ENCODE data around the gene SBF2.

The SBF2 gene

GRCh38 chr11:9755561-9756185 is 538.3 kb downstream of the SBF2 start:
- Histone ChIP-seq H3K4me3 (ENCODE audit: low read depth, low read length, poor library complexity, severe bottlenecking) (no peak overlapping the region), H3K4me1 (ENCODE audit: insufficient read depth, low read length, severe bottlenecking) (peaks cover 96% of the 10 kb centered on the region), H3K4me2 (ENCODE audit: low read length) (peak overlapping the region; percentile 98; the same call in 1 of the 2 replicates), H3K36me3 (ENCODE audit: insufficient read depth, low read length) (peaks cover 19% of the 10 kb centered on the region), H3K9me2 (ENCODE audit: low read depth, low read length) (no peaks in the 10 kb centered on the region), H4K20me1 (ENCODE audit: insufficient read depth, low read length) (no peaks in the 10 kb centered on the region), H3K27me3 (ENCODE audit: insufficient read depth, low read length) (no peaks in the 10 kb centered on the region), H3K9me3 (ENCODE audit: low read length) (no peaks in the 10 kb centered on the region), H2AFZ (ENCODE audit: low read length) (no peak overlapping the region), H3F3A (ENCODE audit: insufficient read depth, low read length) (peaks cover 18% of the 10 kb centered on the region), H3K9ac (ENCODE audit: low read length) (peak overlapping the region; percentile 25; the same call in 1 of the 2 replicates), H3K79me2 (ENCODE audit: insufficient read depth, low read length) (no peaks in the 10 kb centered on the region), H3K27ac (ENCODE audit: low read depth, low read length, poor library complexity, severe bottlenecking) (peak overlapping the region; percentile 90)
- TF ChIP-seq CTCF (IDR thresholded peaks at IDR 0.05; ENCODE audit: low read length) (no peak), EZH2 (IDR thresholded peaks at IDR 0.05; ENCODE audit: borderline replicate concordance, low read length) (no peak)

DNA sequence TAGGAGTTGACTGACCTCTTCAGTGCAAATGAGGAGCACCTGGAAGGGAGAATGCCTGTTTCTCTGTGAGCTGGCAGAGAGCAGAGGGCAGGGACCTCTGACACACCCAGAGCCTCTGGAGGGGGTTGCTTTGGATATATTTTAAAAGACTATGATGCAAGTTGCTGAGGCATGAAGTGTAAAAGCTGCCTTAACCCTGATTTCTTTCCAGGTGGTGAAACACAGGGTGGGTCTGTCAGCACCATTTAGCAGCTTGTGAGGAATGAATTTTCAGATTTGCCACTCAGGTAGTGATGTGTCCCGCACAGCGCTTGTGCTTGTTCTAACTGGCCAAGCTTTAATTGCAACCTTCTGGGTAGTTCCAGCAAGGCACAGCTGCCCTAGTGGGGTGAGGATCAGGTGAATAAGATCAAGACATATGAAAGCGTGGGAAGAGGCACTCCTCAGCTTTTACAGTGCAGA is 540.0 kb downstream of the SBF2 start:
- Histone ChIP-seq H3K9ac (ENCODE audit: low read length) (peak overlapping the region; percentile 37; the same call in 1 of the 2 replicates), H3K27ac (ENCODE audit: low read depth, low read length, poor library complexity, severe bottlenecking) (peak overlapping the region; percentile 90), H3K4me2 (ENCODE audit: low read length) (peak overlapping the region; percentile 25; the same call in 1 of the 2 replicates), H4K20me1 (ENCODE audit: insufficient read depth, low read length) (no peaks in the 10 kb centered on the region), H3K36me3 (ENCODE audit: insufficient read depth, low read length) (peaks cover 32% of the 10 kb centered on the region), H3K4me3 (ENCODE audit: low read depth, low read length, poor library complexity, severe bottlenecking) (no peak overlapping the region), H3K9me2 (ENCODE audit: low read depth, low read length) (no peaks in the 10 kb centered on the region), H3K27me3 (ENCODE audit: insufficient read depth, low read length) (no peaks in the 10 kb centered on the region), H3K4me1 (ENCODE audit: insufficient read depth, low read length, severe bottlenecking) (peaks cover 87% of the 10 kb centered on the region), H3K79me2 (ENCODE audit: insufficient read depth, low read length) (no peaks in the 10 kb centered on the region), H3F3A (ENCODE audit: insufficient read depth, low read length) (peaks cover 18% of the 10 kb centered on the region), H2AFZ (ENCODE audit: low read length) (no peak overlapping the region), H3K9me3 (ENCODE audit: low read length) (no peaks in the 10 kb centered on the region)
- TF ChIP-seq EZH2 (IDR thresholded peaks at IDR 0.05; ENCODE audit: borderline replicate concordance, low read length) (no peak), CTCF (IDR thresholded peaks at IDR 0.05; ENCODE audit: low read length) (no peak)

DNA sequence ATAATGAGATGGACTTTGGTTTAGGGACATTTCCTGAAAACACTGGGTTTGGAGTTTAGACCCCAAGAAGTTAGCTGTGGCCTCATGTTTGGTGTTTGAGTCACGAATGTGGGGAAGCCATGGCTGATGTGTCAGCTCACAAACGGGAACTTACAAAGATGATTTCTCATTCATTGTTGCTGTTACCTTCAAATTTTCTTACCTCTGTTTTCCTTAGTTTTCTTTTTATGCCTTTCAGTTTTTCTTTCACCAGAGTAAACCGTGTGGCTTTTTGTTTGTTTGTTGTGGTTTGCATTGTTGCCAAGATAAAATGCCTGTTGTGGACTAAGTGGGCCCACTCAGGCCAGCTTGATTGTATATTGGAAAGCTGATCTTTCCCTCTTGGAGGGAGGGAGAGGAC is 541.0 kb downstream of the SBF2 start:
- Histone ChIP-seq H3K9ac (ENCODE audit: low read length) (peak overlapping the region; percentile 23; the same call in 1 of the 2 replicates), H3K4me3 (ENCODE audit: low read depth, low read length, poor library complexity, severe bottlenecking) (no peak overlapping the region), H4K20me1 (ENCODE audit: insufficient read depth, low read length) (no peaks in the 10 kb centered on the region), H3K27me3 (ENCODE audit: insufficient read depth, low read length) (no peaks in the 10 kb centered on the region), H3K4me2 (ENCODE audit: low read length) (peak overlapping the region; percentile 4; the same call in 1 of the 2 replicates), H2AFZ (ENCODE audit: low read length) (no peak overlapping the region), H3F3A (ENCODE audit: insufficient read depth, low read length) (peaks cover 18% of the 10 kb centered on the region), H3K27ac (ENCODE audit: low read depth, low read length, poor library complexity, severe bottlenecking) (peak overlapping the region; percentile 90), H3K36me3 (ENCODE audit: insufficient read depth, low read length) (peaks cover 41% of the 10 kb centered on the region), H3K79me2 (ENCODE audit: insufficient read depth, low read length) (no peaks in the 10 kb centered on the region), H3K4me1 (ENCODE audit: insufficient read depth, low read length, severe bottlenecking) (peaks cover 87% of the 10 kb centered on the region), H3K9me2 (ENCODE audit: low read depth, low read length) (no peaks in the 10 kb centered on the region), H3K9me3 (ENCODE audit: low read length) (no peaks in the 10 kb centered on the region)
- TF ChIP-seq EZH2 (IDR thresholded peaks at IDR 0.05; ENCODE audit: borderline replicate concordance, low read length) (no peak), CTCF (IDR thresholded peaks at IDR 0.05; ENCODE audit: low read length) (no peak)

Data from OCI-LY1 (cell line).